KBM-7 (cell line): Measurements from ENCODE around the gene ACTN4.
A peak's percentile ranks its signal among the peaks of the same experiment; 100 is the strongest.

Source experiments
- DNase-seq: peaks from one replicate; pipeline ENCODE4 v3.0.0-alpha.2; 2015
- in situ Hi-C: fragments of 300-500 bp; cut with MboI; formaldehyde crosslinking; loops from 2 replicates; pipeline ENCODE4 v1.14.3; 2020; ENCODE audit warnings: low sequenced_read_pairs, low pct_unique_long_range_greater_than_20kb, mixed read lengths

The ACTN4 gene

GRCh38 chr19:38729653-38730469, 82.4 kb downstream of the ACTN4 start:
- in situ Hi-C loops = no loop called here
- peak; percentile 78 for DNase-seq

- DNase-seq = no peak
- in situ Hi-C loops = no loop called here
Measured at GRCh38 chr19:38730470-38730730, 83.0 kb downstream of the ACTN4 start.

- no peak for DNase-seq
- in situ Hi-C loops = no loop called here
Measured at GRCh38 chr19:38730731-38731589, 83.5 kb downstream of the ACTN4 start.

GRCh38 chr19:38731654-38732301, 84.3 kb downstream of the ACTN4 start:
- DNase-seq = no peak
- in situ Hi-C loops = no loop called here

GRCh38 chr19:38733241-38733492, 85.7 kb downstream of the ACTN4 start:
- DNase-seq = no peak
- in situ Hi-C loops = no loop called here

GRCh38 chr19:38733493-38734175, 86.2 kb downstream of the ACTN4 start:
- DNase-seq = no peak
- in situ Hi-C loops = no loop called here

- in situ Hi-C loops = no loop called here
Measured at GRCh38 chr19:38734176-38734425, 86.7 kb downstream of the ACTN4 start.

GRCh38 chr19:38734426-38735256, 87.2 kb downstream of the ACTN4 start:
- in situ Hi-C loops = no loop called here
- DNase-seq = peak; percentile 61

More at GRCh38 chr19:38734176-38734425, 86.7 kb downstream of the ACTN4 start:
- DNase-seq = no peak

- in situ Hi-C loops = no loop called here
Measured at GRCh38 chr19:38735257-38735686, 87.8 kb downstream of the ACTN4 start.

GRCh38 chr19:38736036-38736412, 88.6 kb downstream of the ACTN4 start:
- DNase-seq = no peak
- in situ Hi-C loops = no loop called here

More at GRCh38 chr19:38735257-38735686, 87.8 kb downstream of the ACTN4 start:
- no peak for DNase-seq

- in situ Hi-C loops = no loop called here
- DNase-seq = no peak
Measured at GRCh38 chr19:38736413-38737280, 89.2 kb downstream of the ACTN4 start.

- in situ Hi-C loops = no loop called here
- no peak for DNase-seq
Measured at GRCh38 chr19:38737281-38737865, 89.9 kb downstream of the ACTN4 start.

- in situ Hi-C loops = no loop called here
- DNase-seq = no peak
Measured at GRCh38 chr19:38737921-38738737, 90.7 kb downstream of the ACTN4 start.

GRCh38 chr19:38739440-38740256, 92.2 kb downstream of the ACTN4 start:
- in situ Hi-C loops = no loop called here

GRCh38 chr19:38740257-38740592, 92.8 kb downstream of the ACTN4 start:
- DNase-seq = no peak
- in situ Hi-C loops = no loop called here

More at GRCh38 chr19:38739440-38740256, 92.2 kb downstream of the ACTN4 start:
- DNase-seq = peak; percentile 63

- DNase-seq = no peak
- in situ Hi-C loops = no loop called here
Measured at GRCh38 chr19:38740932-38741331, 93.5 kb downstream of the ACTN4 start.
